Pons (tissue), 1 donor: ENCODE results near the gene ROBO1.
A peak's percentile ranks its signal among the peaks of the same experiment; 100 is the strongest.
"Not testable (repeated sequence)": the region's sequence is repeated elsewhere in the genome, so short reads cannot be mapped to it uniquely, and the experiment has no call there.

Source experiments
- DNase-seq: peaks from one replicate; pipeline ENCODE4 v3.0.0-alpha.2; 2016; ENCODE audit warnings: low spot score

The ROBO1 gene

GRCh38 chr3:78741066-78741645 lies 1026.6 kb downstream of the ROBO1 start:
- no peak for DNase-seq

GRCh38 chr3:78738833-78739232 lies 1029.0 kb downstream of the ROBO1 start:
- no peak for DNase-seq

- no peak for DNase-seq
Measured at GRCh38 chr3:78737988-78738387, 1029.8 kb downstream of the ROBO1 start.

GRCh38 chr3:78736863-78737262 lies 1030.9 kb downstream of the ROBO1 start:
- DNase-seq, result no peak

- DNase-seq, result no peak
Measured at GRCh38 chr3:78734048-78734637, 1033.7 kb downstream of the ROBO1 start.

- DNase-seq, result no peak
Measured at GRCh38 chr3:78732893-78733292, 1034.9 kb downstream of the ROBO1 start.

GRCh38 chr3:78732471-78732870 lies 1035.3 kb downstream of the ROBO1 start:
- no peak for DNase-seq

- DNase-seq, result no peak
Measured at GRCh38 chr3:78729946-78730345, 1037.9 kb downstream of the ROBO1 start.

- DNase-seq, result peak; percentile 96
Measured at GRCh38 chr3:78728406-78729145, 1039.2 kb downstream of the ROBO1 start.

GRCh38 chr3:78726545-78726944 lies 1041.3 kb downstream of the ROBO1 start:
- peak; percentile 26 for DNase-seq

GRCh38 chr3:78725703-78726246 lies 1042.0 kb downstream of the ROBO1 start:
- DNase-seq, result peak; percentile 19

GRCh38 chr3:78724859-78725258 lies 1042.9 kb downstream of the ROBO1 start:
- peak; percentile 55 for DNase-seq

GRCh38 chr3:78724364-78724763 lies 1043.4 kb downstream of the ROBO1 start:
- not testable (repeated sequence) for DNase-seq

GRCh38 chr3:78721771-78722543 lies 1045.8 kb downstream of the ROBO1 start:
- no peak for DNase-seq

- DNase-seq, result no peak
Measured at GRCh38 chr3:78718707-78719106, 1049.1 kb downstream of the ROBO1 start.

GRCh38 chr3:78717041-78717440 lies 1050.8 kb downstream of the ROBO1 start:
- DNase-seq, result no peak

- no peak for DNase-seq
Measured at GRCh38 chr3:78712941-78713340, 1054.9 kb downstream of the ROBO1 start.

GRCh38 chr3:78712270-78712669 lies 1055.5 kb downstream of the ROBO1 start:
- no peak for DNase-seq

GRCh38 chr3:78708565-78709073 lies 1059.2 kb downstream of the ROBO1 start:
- no peak for DNase-seq

- no peak for DNase-seq
Measured at GRCh38 chr3:78707609-78708008, 1060.2 kb downstream of the ROBO1 start.

GRCh38 chr3:78706906-78707523 lies 1060.8 kb downstream of the ROBO1 start:
- no peak for DNase-seq

GRCh38 chr3:78703944-78704343 lies 1063.9 kb downstream of the ROBO1 start:
- DNase-seq, result peak; percentile 36
